ENCODE data around the gene HP.
A peak's percentile ranks its signal among the peaks of the same experiment; 100 is the strongest.

The HP gene

GRCh38 chr16:72085002-72085401 is 30.7 kb downstream of the HP start:
- DNase-seq (ENCODE audit: low read depth in 3 of 3): no peak

- no peak for DNase-seq (ENCODE audit: low read depth in 3 of 3)
These were observed 36.9 kb downstream of the HP start for GRCh38 chr16:72091217-72091616.

GRCh38 chr16:72092832-72093447 is 38.6 kb downstream of the HP start:
- DNase-seq (ENCODE audit: low read depth in 3 of 3): no peak

- DNase-seq (ENCODE audit: low read depth in 3 of 3): peak; percentile 85 to 90 (median 88)
These were observed 39.4 kb downstream of the HP start, which contains the start of the genes DHX38 and TXNL4B for GRCh38 chr16:72093448-72094265. TSS of gene DHX38 (plus strand) at chr16:72093847. CDS start at chr16:72096158, 2,311 bp downstream. TSS of gene TXNL4B (minus strand) at chr16:72093620. CDS start at chr16:72090749, 2,871 bp downstream.

- DNase-seq (ENCODE audit: low read depth in 3 of 3): peak in 2 of 3 experiments; percentile 9 to 50
These were observed 39.9 kb downstream of the HP start for GRCh38 chr16:72094266-72094610.

GRCh38 chr16:72098936-72099335 is 44.6 kb downstream of the HP start:
- DNase-seq (ENCODE audit: low read depth in 3 of 3): no peak

- DNase-seq (ENCODE audit: low read depth in 3 of 3): peak; percentile 5 to 19 (median 10)
These were observed 45.1 kb downstream of the HP start for GRCh38 chr16:72099377-72099818.

- DNase-seq (ENCODE audit: low read depth in 3 of 3): no peak
These were observed 46.9 kb downstream of the HP start for GRCh38 chr16:72101195-72101594.

GRCh38 chr16:72104905-72105304 is 50.6 kb downstream of the HP start:
- no peak for DNase-seq (ENCODE audit: low read depth in 3 of 3)

- DNase-seq (ENCODE audit: low read depth in 3 of 3): no peak
These were observed 51.7 kb downstream of the HP start for GRCh38 chr16:72105978-72106377.

GRCh38 chr16:72107371-72107770 is 53.1 kb downstream of the HP start:
- DNase-seq (ENCODE audit: low read depth in 3 of 3): no peak

GRCh38 chr16:72108353-72109102 is 54.2 kb downstream of the HP start:
- DNase-seq (ENCODE audit: low read depth in 3 of 3): no peak

GRCh38 chr16:72109300-72109699 is 55.0 kb downstream of the HP start:
- DNase-seq (ENCODE audit: low read depth in 3 of 3): no peak

- DNase-seq (ENCODE audit: low read depth in 3 of 3): no peak
These were observed 55.7 kb downstream of the HP start for GRCh38 chr16:72109966-72110530.

Measured in stimulated activated CD4-positive, alpha-beta T cell treated with anti-CD3 and anti-CD28 coated beads, TNF-alpha, amount 100 ng/mL, for 24 hours (primary cell).